ENCODE measurements around the gene CDC34.
A peak's percentile ranks its signal among the peaks of the same experiment; 100 is the strongest.

Gene CDC34

DNA sequence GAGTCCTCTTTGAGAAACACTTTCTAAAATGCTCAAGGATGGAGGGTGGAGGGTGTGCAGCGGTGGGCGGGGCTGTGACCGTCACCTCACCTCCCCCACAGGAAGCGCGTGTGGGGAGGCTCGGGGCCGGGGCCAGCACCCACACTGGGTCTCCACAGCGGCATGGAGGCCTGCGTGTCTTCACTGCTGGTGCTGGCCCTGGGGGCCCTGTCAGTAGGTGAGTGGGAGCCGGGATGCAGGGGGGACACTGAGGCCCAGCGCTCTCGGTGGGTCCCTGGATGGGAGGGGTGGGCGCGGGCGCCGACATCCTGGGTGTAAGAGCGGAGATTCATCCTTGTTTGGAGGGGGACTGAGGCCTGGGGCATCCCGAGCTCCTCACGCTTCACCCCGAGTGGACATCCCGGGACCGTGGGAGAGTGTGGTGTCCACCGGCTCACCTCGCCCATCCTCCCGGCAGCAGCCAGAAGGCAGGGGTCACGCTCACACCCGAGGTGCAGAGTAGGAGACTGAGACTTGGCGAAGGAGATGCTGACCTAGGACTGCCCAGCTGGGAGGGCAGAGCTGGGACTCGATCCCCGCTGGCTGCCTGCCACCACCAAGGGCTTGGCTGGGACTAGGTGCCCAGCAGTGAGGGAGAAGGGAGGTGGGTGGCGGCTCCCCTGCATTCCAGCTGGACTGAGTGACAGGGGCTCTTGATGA is 12.5 kb downstream of the CDC34 start, which contains the start of gene GZMM:
Gene GZMM (plus strand): TSS at position 144 of the 699 bp plus-strand sequence. CDS start 19 bp downstream, at position 163.
- no peak for DNase-seq

DNA sequence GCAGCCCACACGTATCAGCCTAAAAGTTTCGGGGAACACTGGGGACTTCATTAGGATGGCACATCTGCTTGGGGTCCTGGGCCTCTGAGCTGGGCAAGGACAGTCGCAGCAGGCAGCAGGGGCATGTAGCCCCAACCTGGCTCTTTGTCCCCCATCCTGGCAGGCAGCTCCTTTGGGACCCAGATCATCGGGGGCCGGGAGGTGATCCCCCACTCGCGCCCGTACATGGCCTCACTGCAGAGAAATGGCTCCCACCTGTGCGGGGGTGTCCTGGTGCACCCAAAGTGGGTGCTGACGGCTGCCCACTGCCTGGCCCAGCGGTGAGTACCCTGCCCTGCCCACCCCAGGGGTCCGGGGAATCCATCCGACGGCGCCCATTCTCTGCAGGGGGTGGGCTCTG is 15.6 kb downstream of the CDC34 start:
- no peak for DNase-seq

DNA sequence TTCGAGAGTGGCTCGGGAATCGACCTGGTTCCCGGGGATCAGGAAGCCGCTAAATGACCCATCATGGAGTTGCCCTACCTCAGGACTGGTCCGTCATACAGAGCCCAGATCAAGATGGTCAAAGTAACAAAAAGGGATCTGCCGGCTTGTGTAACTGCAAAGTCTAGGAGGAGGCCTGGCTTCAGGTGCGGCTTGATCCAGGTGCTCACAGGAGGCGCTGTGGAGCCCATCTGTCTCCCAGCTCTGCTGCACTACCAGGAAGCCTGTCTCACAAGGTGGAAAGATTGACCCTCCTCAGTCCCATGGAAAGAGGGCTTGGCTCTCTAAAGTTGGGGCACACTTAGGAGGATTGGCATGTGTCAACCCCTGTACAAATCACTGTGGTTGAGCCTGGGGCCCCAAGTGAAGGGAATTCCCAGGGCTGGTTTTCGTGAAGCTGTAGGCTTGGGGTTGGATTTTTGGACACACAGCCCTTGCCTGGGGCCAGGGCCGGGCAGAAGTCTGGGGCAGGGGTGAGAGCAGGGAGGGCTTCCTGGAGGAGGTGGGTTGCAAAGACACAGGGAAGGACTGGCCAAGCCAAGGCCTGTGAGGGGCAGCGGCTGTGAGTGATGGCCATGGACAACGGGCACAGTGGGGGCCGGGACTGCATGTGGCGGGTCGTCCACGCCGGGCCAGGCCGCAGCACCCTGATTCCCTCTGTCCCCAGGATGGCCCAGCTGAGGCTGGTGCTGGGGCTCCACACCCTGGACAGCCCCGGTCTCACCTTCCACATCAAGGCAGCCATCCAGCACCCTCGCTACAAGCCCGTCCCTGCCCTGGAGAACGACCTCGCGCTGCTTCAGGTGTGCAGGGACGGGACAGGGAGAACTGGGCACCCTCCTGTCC is 16.5 kb downstream of the CDC34 start:
- DNase-seq = no peak

DNA sequence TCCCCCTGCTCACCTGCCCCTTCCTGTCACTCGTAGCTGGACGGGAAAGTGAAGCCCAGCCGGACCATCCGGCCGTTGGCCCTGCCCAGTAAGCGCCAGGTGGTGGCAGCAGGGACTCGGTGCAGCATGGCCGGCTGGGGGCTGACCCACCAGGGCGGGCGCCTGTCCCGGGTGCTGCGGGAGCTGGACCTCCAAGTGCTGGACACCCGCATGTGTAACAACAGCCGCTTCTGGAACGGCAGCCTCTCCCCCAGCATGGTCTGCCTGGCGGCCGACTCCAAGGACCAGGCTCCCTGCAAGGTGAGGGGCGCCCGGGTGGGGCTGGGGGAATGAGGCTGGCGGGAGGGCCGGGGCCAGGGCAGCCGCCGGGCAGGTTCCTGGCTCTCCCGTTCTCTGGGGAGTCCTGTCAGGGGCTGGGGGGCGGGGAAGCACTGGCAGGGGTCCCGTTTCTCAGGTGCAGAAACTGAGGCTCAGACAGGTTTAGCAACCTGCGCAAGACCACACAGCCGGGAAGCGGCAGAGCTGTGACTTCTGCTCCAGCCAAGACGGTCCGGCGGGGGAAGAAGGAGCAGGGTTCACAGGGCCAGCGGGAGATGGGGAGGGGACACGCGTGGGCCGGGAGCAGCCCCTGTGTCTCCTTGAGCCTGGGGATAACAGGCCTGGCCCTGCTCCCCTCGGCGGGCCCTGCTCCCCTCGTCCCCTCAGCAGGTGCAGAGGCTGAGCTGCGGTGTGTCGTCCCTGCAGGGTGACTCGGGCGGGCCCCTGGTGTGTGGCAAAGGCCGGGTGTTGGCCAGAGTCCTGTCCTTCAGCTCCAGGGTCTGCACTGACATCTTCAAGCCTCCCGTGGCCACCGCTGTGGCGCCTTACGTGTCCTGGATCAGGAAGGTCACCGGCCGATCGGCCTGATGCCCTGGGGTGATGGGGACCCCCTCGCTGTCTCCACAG is 17.6 kb downstream of the CDC34 start:
- DNase-seq = no peak

DNA sequence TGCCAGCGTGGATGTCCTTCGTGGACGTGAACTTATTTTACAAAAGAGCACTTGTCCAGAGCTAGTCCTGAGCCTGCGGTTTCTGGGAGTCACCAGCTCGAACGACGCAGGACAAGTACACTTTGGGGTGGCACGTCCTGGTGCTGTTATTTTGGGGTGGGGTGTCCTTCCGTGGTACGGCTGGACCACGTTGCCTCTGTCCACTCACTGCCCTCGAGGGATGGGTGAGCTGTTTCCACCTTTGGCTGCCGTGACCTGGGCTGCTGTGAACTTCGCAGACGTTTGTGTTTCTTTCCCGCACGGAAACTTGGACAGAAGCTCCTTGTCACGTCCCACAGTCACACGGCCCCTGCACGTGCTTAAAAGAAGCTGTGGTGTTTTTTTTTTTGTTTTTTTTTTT is 23.3 kb downstream of the CDC34 start:
- no peak for DNase-seq

DNA sequence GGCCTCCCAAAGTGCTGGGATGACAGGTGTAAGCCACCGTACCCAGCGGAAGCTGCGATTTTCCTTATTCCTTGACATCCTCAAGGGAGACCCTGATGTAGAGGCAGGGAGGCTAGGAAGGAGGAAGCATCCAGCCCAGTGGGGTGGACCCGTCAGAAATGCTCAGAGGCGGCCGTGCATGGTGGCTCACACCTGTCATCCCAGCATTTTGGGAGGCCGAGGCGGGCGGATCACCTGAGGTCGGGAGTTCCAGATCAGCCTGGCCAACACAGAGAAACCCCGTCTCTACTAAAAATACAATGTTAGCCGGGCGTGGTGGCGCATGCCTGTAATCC is 23.9 kb downstream of the CDC34 start:
- DNase-seq = no peak

DNA sequence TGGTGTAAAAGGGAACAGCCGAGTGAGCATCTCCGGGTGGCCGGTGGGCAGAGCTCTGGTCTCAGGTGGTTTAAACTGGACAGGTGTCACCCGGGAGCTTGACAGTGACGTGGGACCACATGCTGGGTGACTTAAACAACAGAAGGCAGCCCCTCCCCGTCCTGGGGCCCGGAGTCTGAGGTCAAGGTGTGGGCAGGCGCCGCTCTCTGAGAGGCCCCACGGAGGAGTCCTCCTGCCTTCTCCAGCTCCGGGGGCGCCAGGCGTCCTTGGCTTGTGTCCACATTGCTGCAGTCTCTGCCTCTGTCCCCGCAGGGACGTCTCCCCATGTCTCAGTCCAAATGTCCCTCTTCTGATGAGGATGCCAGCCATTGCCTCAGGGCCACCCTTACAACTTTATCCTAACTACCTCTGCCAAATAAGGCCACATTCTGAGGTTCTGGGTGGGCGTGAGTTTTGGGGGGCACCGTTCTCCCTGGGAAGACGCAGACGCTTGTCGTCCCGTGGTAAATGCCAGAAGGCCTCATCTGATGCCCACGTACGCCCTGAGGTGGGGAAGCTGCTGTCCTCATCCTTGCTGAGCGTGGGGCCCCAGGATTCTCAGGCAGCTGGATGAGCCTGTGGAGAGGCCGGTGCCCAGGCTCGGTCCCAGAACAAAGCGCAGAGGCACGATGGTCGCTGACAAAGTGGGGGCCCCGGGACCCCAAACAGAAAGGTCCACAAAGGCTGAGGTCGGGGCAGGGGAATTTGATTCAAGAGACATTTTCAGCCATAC is 25.2 kb downstream of the CDC34 start:
- no peak for DNase-seq

DNA sequence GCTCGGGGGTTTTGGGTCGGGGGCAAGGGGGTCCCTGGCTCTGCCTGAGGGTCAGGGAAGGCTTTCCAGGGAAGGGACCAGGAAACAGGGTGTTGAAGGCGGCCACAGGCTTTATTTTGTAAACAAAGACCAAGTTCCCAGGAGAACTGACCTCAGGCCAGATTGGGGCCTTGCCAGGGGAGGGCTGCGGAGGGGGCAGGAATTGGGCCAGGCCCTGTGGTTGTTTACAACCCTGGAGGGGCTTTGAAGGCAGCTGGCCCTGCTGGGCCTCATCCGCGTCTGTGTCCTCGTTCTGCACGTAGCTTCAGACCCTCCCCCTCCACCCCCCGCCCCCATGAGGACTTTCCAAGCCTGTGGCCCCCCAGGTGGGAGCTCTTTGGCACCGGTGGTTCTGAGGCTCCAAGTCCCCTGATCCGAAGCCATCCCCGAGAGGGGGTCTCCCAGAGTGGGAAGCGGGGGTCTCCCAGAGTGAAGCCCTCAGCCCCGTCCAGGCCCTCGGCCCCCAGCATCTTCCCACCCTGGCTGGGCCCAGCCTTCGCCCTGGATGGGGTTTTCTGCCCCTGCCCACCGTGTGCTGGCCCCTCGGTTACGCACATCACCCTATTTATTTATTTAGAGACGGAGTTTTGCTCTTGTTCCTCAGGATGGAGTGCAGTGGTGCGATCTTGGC is 27.3 kb downstream of the CDC34 start:
- no peak for DNase-seq

DNA sequence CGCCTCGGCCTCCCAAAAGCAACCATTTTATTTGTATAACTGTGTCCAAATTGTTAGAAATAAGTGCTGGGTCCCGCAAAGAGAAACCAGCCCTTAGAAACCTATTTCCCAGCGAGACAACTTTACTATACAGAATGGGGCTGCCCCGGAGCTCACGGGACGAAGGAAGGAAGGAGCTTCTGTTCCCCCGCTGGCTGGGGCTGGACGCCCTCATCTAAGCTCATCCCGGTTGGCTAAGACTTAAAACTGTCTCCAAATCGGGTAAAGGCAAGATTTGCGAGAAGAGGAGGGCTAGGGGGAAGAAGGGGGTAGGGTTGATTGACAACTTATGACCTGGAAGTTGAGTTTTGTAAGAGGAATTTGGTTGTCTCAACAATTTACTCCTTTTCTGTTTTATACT is 28.6 kb downstream of the CDC34 start:
- no peak for DNase-seq

DNA sequence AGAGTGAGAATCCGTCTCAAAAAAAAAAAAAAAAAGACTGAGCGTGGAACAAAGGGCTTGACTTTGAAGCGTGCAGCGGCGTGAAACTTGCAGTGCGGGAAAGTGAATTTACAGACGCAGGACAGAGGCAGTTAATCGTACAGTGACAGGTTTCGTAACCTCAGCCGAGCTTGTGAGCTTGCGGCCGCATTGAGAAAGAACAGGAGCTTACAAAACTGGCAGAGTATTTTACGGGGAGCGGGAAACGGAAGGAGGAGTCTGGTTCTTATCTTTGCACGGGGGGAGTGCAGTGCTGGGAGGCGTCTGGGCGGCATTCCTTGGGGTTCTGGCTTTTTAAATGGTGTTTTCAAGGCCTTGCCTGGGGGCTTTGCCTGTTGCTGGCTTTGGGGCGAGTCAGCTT is 34.8 kb downstream of the CDC34 start:
- no peak for DNase-seq

DNA sequence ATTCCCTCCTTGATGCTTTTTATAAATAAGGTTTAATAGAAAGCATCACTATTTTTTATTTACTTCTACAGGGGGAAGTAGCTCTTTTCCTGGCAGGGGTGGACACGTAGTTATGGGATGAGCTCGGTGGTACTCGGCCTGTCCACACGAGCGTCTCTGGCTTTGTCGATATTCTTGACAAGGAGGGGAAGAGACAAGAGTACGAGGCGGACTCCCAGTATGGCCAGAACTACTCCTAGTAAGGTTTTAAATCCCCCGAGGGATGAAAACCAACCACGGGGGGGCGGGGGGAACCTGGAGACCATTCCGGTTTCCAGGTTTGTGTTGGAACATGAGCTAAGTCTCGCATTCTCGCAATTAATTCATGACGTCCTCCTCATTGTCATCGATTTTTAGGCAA is 35.3 kb downstream of the CDC34 start:
- DNase-seq = no peak

DNA sequence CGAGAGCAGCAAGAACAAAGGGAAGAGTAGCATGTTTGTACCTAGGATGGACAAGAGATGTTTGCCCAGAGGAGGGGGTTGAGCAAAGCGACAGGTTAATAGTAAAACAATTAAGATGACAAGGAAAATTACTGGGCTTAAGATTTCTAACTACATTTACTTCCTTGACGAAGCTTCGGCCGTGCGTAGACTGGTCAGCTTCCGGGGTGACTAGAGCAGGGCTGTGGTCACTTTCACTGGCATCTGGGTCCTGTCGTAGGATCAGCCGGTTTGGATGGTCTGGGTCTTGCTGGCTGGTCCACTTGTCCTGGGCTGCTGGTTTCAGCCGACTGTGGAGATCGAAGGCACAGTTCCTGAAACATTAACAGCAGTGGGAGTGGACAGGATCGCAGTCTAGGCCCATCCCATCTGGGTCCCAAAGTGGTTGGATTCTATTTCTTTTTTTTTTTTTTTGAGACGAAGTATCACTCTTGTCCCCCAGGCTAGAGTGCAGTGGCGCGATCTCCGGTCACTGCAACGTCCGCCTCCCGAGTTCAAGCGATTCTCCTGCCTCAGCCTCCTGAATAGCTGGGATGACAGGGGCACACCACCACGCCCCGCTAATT is 35.8 kb downstream of the CDC34 start:
- no peak for DNase-seq

DNA sequence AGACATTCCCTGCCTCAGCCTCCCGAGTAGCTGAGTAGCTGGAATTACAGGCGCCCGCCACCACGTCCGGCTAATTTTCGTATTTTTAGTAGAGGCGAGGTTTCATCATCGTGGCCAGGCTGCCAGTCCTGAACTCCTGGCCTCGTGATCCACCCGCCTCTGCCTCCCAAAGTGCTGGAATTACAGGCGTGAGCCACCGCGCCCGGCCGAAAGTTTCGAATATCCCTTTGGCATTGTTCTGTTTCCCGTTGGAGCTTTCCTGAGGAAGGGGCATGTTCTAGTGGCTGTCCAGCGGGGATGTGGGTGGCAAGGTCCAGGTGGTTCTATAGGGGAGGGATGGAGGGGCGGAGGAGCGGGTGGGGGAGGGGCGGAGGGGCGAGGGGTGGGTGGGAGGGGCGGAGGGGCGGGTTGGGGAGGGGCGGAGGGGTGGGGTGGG is 38.7 kb downstream of the CDC34 start:
- DNase-seq = no peak

DNA sequence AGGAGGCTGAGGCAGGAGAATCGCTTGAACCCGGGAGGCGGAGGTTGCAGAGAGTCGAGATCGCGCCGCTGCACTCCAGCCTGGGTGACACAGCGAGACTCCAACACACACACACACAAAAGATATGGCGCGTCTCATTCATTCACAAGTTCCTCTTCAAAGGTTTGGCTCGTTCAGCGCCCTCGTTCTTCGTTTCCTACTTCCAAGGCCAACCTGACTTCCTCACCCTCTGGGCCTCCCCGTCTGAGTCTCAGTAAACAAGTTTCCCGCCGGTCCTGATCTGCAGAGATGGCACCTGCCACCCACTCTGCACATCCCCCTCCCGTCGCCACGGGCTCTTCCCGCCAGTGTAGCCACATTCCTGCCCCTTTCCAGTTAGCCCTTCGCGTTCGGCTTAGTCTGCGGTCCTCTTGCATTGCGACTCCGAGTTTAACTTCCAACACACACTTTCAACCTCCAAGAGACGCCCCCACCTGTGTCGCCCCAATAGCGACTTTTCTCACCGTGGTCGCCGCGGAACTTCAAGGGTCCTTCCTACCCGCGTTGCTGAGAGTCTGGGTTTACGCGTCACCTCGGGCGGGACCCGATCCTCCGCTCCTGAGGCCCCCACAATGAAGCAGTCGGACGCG is 39.5 kb downstream of the CDC34 start:
- peak; percentile 78 for DNase-seq

DNA sequence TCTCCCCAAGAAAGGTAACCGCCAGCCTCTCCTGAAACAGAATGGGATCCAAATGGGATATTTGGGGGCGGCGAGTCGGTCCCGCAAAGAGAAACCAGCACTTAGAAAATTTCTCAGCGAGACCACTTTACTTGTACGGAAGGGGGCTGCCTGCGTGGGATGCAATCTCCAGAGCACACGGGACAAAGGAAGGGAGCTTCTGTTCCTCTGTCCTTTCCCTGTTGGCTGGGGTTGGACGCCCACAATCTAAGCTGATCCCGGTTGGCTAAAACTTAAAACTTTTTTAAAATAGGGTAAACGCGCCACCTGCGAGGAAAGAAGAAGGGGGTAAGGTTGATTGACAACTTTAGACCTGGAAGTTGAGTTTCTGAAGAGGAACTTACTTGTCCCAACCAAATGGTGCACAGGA is 40.0 kb downstream of the CDC34 start:
- no peak for DNase-seq

DNA sequence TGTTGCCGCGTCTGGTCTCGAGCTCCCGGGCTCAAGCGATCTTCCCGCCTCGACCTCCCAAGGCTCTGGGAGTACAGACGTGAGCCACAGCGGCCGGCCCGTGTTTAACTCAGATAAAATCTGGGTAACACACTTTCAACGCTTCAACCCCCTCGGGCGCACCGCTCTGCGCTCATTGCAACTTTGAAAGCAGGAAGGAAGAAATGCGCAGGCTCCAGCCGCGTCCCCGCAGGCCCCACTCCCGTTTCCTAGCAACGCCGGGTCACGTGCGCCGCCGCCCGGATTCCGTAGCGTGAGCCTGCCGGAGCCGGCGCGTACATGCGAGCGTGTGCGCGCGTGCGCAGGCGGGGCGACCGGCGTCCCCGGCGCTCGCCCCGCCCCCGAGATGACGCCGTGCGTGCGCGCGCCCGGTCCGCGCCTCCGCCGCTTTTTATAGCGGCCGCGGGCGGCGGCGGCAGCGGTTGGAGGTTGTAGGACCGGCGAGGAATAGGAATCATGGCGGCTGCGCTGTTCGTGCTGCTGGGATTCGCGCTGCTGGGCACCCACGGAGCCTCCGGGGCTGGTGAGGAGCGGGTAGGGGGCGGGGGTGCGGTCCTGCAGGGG is 40.7 kb downstream of the CDC34 start, which contains the start of gene BSG:
Gene BSG (plus strand): TSS at position 457 of the 603 bp plus-strand sequence. CDS start 39 bp downstream, at position 496.
- peak; percentile 98 for DNase-seq

DNA sequence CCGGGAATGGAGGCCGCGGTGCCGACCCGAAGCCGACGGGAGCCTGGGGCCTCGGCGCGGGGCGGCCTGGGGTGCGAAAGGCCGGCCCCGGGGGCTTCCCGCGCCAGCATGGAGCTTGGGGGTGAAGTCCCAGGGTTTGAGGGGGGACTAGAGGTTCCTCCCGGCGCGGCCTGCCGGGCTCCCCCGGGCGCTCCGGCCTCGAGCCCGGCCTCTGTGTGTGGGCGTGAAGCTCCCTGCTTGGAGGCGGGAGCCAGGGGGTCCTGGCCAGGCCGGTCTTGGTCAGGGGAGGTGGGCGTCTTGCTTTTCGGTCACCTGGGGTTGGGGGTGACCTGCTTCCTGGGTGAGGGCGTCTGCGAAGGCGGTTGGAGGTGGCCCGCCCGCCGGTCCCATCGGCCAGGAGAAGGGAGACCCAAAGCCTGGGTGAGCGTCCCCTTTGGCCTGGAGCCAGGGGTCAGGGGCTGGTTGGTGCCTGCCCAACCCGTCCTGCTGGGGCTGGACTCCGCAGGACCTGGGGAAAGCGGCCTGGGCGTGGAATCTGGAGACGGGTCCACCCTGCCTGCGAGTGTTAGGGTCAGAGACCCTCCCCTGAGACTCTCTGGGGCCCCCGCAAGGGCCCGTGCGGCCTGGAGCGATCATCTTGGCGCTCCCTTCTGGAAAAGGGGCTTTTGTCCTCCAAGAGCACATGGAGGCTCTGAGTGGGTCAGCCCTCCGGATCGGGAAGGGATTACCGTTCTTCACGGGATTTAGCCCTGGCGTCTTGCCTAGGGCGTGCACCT is 41.4 kb downstream of the CDC34 start:
- DNase-seq = no peak

DNA sequence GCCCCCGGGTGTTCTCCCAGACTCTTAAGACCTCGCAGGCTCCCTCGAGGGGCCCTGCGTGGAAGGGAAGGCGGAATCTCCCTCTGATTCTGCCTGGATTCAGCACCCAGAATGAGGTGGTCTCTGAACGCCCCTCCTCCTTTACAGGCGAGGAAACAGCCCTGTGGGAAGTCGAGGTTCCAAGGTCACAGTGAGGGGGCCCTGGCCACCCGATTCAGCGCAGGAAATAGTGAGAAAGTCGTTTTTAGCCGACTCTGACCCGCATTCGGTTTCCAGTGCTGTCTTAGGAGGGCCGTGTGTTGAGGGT is 41.9 kb downstream of the CDC34 start:
- no peak for DNase-seq

DNA sequence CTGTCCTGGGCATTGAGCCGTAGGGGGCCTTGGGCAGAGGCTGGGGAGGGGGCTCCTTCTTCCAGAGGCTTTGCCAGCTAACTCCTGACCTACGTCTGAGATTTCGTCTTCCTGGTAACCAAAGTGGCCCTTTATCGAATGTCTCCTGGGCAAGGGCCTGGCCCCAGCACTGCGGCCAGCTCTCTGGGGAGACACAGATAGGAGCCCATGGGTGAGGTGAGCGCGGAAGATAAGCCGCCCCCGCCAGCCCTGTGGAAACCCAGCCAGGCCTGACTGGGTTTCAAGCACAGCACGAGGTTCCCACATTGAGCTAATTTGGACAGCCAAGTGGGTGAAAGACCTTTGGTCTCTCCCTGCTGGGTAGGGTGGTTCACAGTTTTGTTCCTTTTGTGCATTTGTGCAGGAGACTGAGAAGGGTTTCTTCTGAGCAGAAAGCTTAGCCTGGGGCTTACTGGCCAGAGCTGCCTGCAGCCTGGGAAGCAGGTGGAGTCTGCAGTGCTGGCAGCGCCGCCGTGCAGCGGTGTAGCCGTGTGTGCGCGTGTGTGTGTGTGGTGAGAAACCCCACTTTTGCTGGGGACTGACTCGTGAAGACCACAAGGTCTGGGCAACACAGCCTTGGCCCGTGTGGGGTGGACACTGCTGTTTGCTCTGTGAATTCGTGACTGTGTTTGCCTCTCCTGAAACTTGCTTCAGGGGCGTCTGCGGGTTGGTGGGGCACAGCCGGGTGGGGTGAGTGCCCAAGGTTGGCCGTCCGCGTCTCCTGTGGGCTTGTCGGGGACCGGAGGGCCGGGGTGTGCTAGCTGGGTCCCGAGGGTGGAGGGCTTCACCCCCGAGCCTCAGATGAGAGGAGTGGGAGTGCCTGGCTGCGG is 43.3 kb downstream of the CDC34 start:
- DNase-seq = no peak
